Heart left ventricle (tissue), 13 donors: ENCODE measurements around the gene LEMD1.

ENCODE experiments used
- CTCF ChIP-seq, 12 donors: fragments of 200-600 bp; sonication (generic) in 4 of 12; IDR thresholded peaks; one replicate each; pipeline versions ENCODE4 v1.5.0 to v1.8.0; 2018 to 2022; ENCODE audit warnings: antibody characterized with exemption in 12 of 12, mild to moderate bottlenecking in 5 of 12
- POLR2A ChIP-seq, 2 donors: fragments of 450-650 bp; IDR thresholded peaks; one replicate each; pipeline ENCODE4 v1.6.1; 2017; ENCODE audit warnings: antibody characterized with exemption in 2 of 2, mild to moderate bottlenecking in 2 of 2, moderate library complexity in 2 of 2
- donor health status: ischemic (EF 13 %, LVEDD 7.1; RV severe dilation, severe dysfunction).
- donor health status: DM: no; HTN: yes; CAD: no.
- donor health status: DM: no; HTN: no; CAD: no.
- donor health status: ischemic (EF 25% LVEDD 6.9; RV normal size, moderate dysfunction).
- donor health status: ischemic (EF 25% LVEDD 5.7; RV mildly dilated, moderate dysfunction).
- donor health status: ischemic (EF 35%, LVEDD 5.7; RV mildly dilated, moderate dysfunction).
- donor health status: nonischemic (EF 11% LVEDD 7.7; RV severe dilation, severe dysfunction).
- donor health status: DM: yes; HTN: yes; CAD: no.
- donor health status: PGD.
- donor health status: ischemic (EF 29% LVEDD 5.4; RV normal size, mild dysfunction).
- donor health status: nonischemic (EF 23%, LVEDD 6.1; RV moderate dilation, normal function).

DNA sequence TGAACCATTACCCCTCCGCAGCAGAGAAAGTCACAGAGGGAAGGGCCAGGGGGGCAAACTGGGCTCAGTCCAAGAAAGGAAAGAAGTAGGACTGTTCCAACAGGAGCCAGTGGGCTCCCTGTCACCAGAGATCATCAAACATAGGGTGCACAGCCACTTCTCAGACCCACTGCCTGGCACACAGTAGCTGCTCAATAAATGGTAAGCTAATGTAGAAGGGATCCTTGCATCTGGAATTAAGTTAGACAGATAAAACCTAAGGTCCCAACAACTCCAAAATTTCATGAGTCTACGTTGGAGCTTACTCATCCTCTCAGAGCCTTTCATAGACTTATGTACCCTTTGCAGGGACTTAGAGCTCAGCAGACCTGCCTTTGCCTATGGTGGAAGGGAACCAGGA lies 30.5 kb upstream of the LEMD1 start:
- TF ChIP-seq CTCF (IDR thresholded peaks at IDR 0.05), result no peak
- TF ChIP-seq POLR2A (IDR thresholded peaks at IDR 0.05), result no peak
